Nephron progenitor cell (in vitro differentiated cells): ENCODE measurements around the gene FGF8.

Experiments
- DNase-seq: peaks from one replicate; pipeline ENCODE4 v3.0.0; 2021
- H3K27ac Mint-ChIP-seq: 2 replicates; pipeline ENCODE4 v1.8.0; 2021; ENCODE audit warnings: mild to moderate bottlenecking, moderate library complexity, mixed read lengths
- H3K27me3 Mint-ChIP-seq: 2 replicates; pipeline ENCODE4 v1.8.0; 2021; ENCODE audit warnings: mild to moderate bottlenecking, low read depth, mixed read lengths; ENCODE audit not compliant: poor library complexity
- H3K36me3 Mint-ChIP-seq: 2 replicates; pipeline ENCODE4 v1.8.0; 2021; ENCODE audit warnings: low read depth, mixed read lengths
- H3K4me1 Mint-ChIP-seq: 2 replicates; pipeline ENCODE4 v1.8.0; 2021; ENCODE audit warnings: mixed read lengths
- H3K4me3 Mint-ChIP-seq: 2 replicates; pipeline ENCODE4 v1.8.0; 2021; ENCODE audit warnings: mild to moderate bottlenecking, moderate library complexity, mixed read lengths
- H3K9me3 Mint-ChIP-seq: 2 replicates; pipeline ENCODE4 v1.8.0; 2021; ENCODE audit warnings: mild to moderate bottlenecking, moderate library complexity, mixed read lengths
- CTCF ChIP-seq: fragments of 200-600 bp; sonication (generic); IDR thresholded peaks from 2 replicates; pipeline ENCODE4 v1.5.0; 2021; ENCODE audit warnings: antibody characterized with exemption

Gene FGF8

GRCh38 chr10:101776161-101776817 lies 375 bp upstream of the FGF8 start:
- Mint-ChIP-seq H3K27me3 (peaks cover 46% of the 10 kb centered on the region), H3K9me3 (no peaks in the 10 kb centered on the region), H3K36me3 (no peaks in the 10 kb centered on the region), H3K27ac (no peak overlapping the region), H3K4me3 (peak overlapping the region; percentile 78), H3K4me1 (peaks cover 64% of the 10 kb centered on the region)
- no peak for TF ChIP-seq CTCF
- DNase-seq, result peak; percentile 56

GRCh38 chr10:101774589-101775272 lies 1.2 kb downstream of the FGF8 start:
- no peaks in the 10 kb centered on the region for H3K9me3 Mint-ChIP-seq
- H3K27me3 Mint-ChIP-seq, result peaks cover 46% of the 10 kb centered on the region
- DNase-seq, result peak; percentile 55
- peaks cover 67% of the 10 kb centered on the region for H3K4me1 Mint-ChIP-seq
- peak overlapping the region; percentile 76 for H3K4me3 Mint-ChIP-seq
- TF ChIP-seq CTCF, result no peak
- H3K27ac Mint-ChIP-seq, result no peak overlapping the region
- no peaks in the 10 kb centered on the region for H3K36me3 Mint-ChIP-seq

- Mint-ChIP-seq H3K27me3 (peaks cover 43% of the 10 kb centered on the region), H3K36me3 (no peaks in the 10 kb centered on the region), H3K27ac (no peak overlapping the region), H3K4me3 (peak overlapping the region; percentile 76), H3K9me3 (no peaks in the 10 kb centered on the region), H3K4me1 (peaks cover 72% of the 10 kb centered on the region)
- no peak for DNase-seq
- no peak for TF ChIP-seq CTCF
Measured at GRCh38 chr10:101773923-101774588, 1.9 kb downstream of the FGF8 start.

GRCh38 chr10:101772895-101773761 lies 2.8 kb downstream of the FGF8 start:
- DNase-seq, result no peak
- peaks cover 75% of the 10 kb centered on the region for H3K4me1 Mint-ChIP-seq

More at GRCh38 chr10:101772895-101773761, 2.8 kb downstream of the FGF8 start:
- Mint-ChIP-seq H3K27ac (peak overlapping the region; percentile 36), H3K27me3 (peaks cover 33% of the 10 kb centered on the region), H3K9me3 (no peaks in the 10 kb centered on the region), H3K4me3 (peak overlapping the region; percentile 76), H3K36me3 (no peaks in the 10 kb centered on the region)
- TF ChIP-seq CTCF, result no peak
